Measurements from ENCODE around the gene ABCC12.
A peak's percentile ranks its signal among the peaks of the same experiment; 100 is the strongest.

Gene ABCC12

GRCh38 chr16:48157794-48158193 is 2.0 kb upstream of the ABCC12 start:
- ChIA-PET CTCF (interaction anchor here (0.9 kb wide), 1 partner anchor 16 kb away, joined by 3 read pairs; no protein-coding TSS in a partner anchor), POLR2A (no interaction called here)
- no peak for TF ChIP-seq HDGF (IDR thresholded peaks at IDR 0.05; ENCODE audit: borderline replicate concordance)
- TF ChIP-seq SUZ12 (IDR thresholded peaks at IDR 0.05): no peak
- DNase-seq (ENCODE audit: extremely low spot score): no peak

DNA sequence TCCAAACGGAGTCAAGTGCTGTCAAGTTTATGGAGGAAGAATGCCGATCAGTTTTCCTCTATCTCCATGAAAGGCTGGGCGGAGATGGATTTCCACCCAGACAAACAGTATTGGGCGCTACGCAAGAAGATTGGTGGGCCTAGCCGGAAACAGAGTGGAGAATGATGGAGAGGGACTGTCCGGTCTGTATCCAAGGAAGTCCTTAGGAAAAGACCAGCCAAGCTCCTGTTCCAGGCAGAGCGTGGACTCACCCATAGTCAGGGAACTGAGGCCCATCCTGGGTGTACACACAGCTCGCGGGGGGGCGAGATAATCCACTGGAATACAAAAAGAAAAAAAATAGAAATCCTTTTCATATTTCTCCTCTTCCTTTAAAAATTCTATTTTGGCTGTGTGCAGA is 1.5 kb upstream of the ABCC12 start:
- DNase-seq (ENCODE audit: extremely low spot score): no peak
- TF ChIP-seq PKNOX1 (IDR thresholded peaks at IDR 0.05) (no peak), ZNF384 (IDR thresholded peaks at IDR 0.05) (no peak), CTBP1 (IDR thresholded peaks at IDR 0.05; ENCODE audit: borderline replicate concordance) (no peak), LEF1 (IDR thresholded peaks at IDR 0.05; ENCODE audit: borderline replicate concordance) (no peak), SP1 (IDR thresholded peaks at IDR 0.05) (no peak), FOXM1 (IDR thresholded peaks at IDR 0.05; ENCODE audit: borderline replicate concordance) (no peak), SUZ12 (IDR thresholded peaks at IDR 0.05) (no peak), TARDBP (IDR thresholded peaks at IDR 0.05) (no peak), BHLHE40 (IDR thresholded peaks at IDR 0.05; ENCODE audit: borderline replicate concordance) (no peak), HDGF (IDR thresholded peaks at IDR 0.05; ENCODE audit: borderline replicate concordance) (no peak), FOXA1 (IDR thresholded peaks at IDR 0.05) (no peak), FOXK2 (IDR thresholded peaks at IDR 0.05) (no peak), L3MBTL2 (conservative IDR thresholded peaks at IDR 0.05) (no peak), ARNT (IDR thresholded peaks at IDR 0.05) (no peak), ELF4 (IDR thresholded peaks at IDR 0.05) (no peak), NFRKB (IDR thresholded peaks at IDR 0.05) (no peak)
- ChIA-PET POLR2A (no interaction called here), CTCF (interaction anchor here (0.9 kb wide), 1 partner anchor 17 kb away, joined by 3 read pairs; no protein-coding TSS in a partner anchor)

DNA sequence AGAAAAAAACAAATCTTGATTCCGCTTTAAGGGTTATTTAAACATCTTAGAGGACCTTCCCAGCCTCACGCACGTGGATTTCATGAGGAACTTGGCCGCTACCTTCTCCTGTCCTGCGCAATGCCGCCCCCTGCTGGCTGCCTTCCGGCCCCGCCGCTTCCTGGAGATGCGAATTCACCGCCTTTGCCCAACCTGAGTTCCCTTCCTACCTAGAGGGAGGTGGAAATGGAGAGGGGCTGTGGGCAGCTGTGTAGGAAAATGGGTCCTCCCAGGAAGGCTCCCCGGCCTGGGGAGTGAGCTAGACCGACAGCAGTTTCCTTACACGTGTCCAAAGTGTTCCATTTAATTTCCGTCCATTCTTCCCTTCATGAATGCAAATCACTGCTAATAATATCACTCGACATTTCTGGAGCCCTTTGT is 1.0 kb upstream of the ABCC12 start:
- peak; percentile 78 for DNase-seq (ENCODE audit: extremely low spot score)
- POLR2A ChIA-PET: no interaction called here

DNA sequence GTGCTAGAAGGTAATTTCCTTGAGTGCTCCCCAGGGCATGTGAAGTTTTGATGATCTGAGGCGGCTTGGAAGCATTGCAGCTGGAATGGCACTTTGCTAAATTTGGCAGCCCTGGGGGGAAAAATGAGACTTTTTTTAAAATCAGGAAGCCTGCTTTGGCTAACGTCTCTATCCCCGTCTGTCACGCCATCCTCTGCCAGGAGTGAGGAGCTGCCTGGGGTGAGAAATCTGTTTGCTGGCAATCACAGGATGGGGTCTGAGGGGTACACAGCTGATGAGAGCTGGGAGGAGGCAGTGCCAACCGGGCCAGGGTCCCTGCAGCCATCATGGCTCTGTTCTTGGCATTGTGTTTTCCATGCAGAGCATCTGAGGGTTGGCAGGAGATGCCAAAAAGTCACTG is 2.0 kb downstream of the ABCC12 start:
- no peak for DNase-seq (ENCODE audit: extremely low spot score)
- TF ChIP-seq TARDBP (IDR thresholded peaks at IDR 0.05): no peak
- ChIA-PET CTCF (no interaction called here), POLR2A (no interaction called here)

More for the DNA sequence above, 1.0 kb upstream of the ABCC12 start:
- TF ChIP-seq L3MBTL2 (conservative IDR thresholded peaks at IDR 0.05): peak; percentile 74
- TF ChIP-seq ELF4 (IDR thresholded peaks at IDR 0.05): no peak
- CTCF ChIA-PET: interaction anchor here (0.9 kb wide), 1 partner anchor 17 kb away, joined by 3 read pairs; no protein-coding TSS in a partner anchor

- TF ChIP-seq CTBP1 (IDR thresholded peaks at IDR 0.05; ENCODE audit: borderline replicate concordance): no peak
- no peak for TF ChIP-seq ARNT (IDR thresholded peaks at IDR 0.05)
- TF ChIP-seq SP1 (IDR thresholded peaks at IDR 0.05): no peak
- TF ChIP-seq FOXA1 (IDR thresholded peaks at IDR 0.05): no peak
- no peak for TF ChIP-seq ELF4 (IDR thresholded peaks at IDR 0.05)
- no peak for TF ChIP-seq BHLHE40 (IDR thresholded peaks at IDR 0.05; ENCODE audit: borderline replicate concordance)
- DNase-seq (ENCODE audit: extremely low spot score): no peak
- ChIA-PET POLR2A (no interaction called here), CTCF (no interaction called here)
Observed at GRCh38 chr16:48152226-48152625, 3.6 kb downstream of the ABCC12 start.

DNA sequence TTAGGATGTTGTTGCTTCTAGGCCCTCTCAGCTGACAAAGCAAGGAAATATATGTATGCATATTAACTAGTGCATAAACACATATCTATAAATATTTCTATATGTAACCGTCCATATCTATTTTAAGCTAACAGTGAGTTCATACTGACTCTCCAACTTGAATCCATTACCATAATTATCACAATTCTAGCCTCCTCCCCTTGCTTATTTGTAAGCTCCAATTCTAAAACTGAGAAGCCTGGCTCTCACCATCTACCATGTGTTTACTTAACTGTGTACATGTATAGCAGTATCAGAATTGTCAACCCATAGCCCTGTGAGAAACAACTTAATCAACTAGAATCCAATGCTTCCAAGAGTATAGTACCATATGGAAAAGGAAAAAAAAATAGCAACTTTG is 5.1 kb downstream of the ABCC12 start:
- no peak for TF ChIP-seq ARNT (IDR thresholded peaks at IDR 0.05)
- no peak for TF ChIP-seq FOXM1 (IDR thresholded peaks at IDR 0.05; ENCODE audit: borderline replicate concordance)
- TF ChIP-seq ELF4 (IDR thresholded peaks at IDR 0.05): no peak
- no peak for TF ChIP-seq NFRKB (IDR thresholded peaks at IDR 0.05)
- no peak for TF ChIP-seq L3MBTL2 (conservative IDR thresholded peaks at IDR 0.05)
- TF ChIP-seq FOXA1 (IDR thresholded peaks at IDR 0.05): no peak
- TF ChIP-seq HDGF (IDR thresholded peaks at IDR 0.05; ENCODE audit: borderline replicate concordance): no peak
- TF ChIP-seq SP1 (IDR thresholded peaks at IDR 0.05): no peak
- no peak for DNase-seq (ENCODE audit: extremely low spot score)
- ChIA-PET POLR2A (no interaction called here), CTCF (no interaction called here)

DNA sequence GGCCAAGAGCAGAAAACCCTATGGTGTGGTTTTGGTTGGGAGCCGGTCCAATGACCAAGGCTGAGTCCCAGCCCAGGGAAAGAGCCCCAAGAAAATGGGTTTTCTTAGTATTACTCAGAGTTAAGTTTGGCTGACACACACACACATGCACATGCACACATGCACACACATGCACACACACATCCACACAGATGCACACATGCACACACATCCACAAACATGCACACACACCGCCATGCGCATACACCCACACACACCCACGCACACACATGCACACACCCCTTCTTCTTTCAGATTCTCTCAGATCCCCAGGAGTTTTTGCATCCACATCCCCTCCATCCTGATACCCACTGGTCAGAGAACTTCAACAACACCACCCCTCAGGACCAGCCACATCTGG is 9.1 kb downstream of the ABCC12 start:
- DNase-seq (ENCODE audit: extremely low spot score): no peak
- POLR2A ChIA-PET: no interaction called here
- TF ChIP-seq L3MBTL2 (conservative IDR thresholded peaks at IDR 0.05) (no peak), TARDBP (IDR thresholded peaks at IDR 0.05) (no peak), FOXK2 (IDR thresholded peaks at IDR 0.05) (no peak), ZNF384 (IDR thresholded peaks at IDR 0.05) (no peak), HDGF (IDR thresholded peaks at IDR 0.05; ENCODE audit: borderline replicate concordance) (no peak), SP1 (IDR thresholded peaks at IDR 0.05) (no peak), FOXM1 (IDR thresholded peaks at IDR 0.05; ENCODE audit: borderline replicate concordance) (no peak), ARNT (IDR thresholded peaks at IDR 0.05) (no peak), FOXA1 (IDR thresholded peaks at IDR 0.05) (no peak), ELF4 (IDR thresholded peaks at IDR 0.05) (no peak), LEF1 (IDR thresholded peaks at IDR 0.05; ENCODE audit: borderline replicate concordance) (no peak), CTBP1 (IDR thresholded peaks at IDR 0.05; ENCODE audit: borderline replicate concordance) (no peak), PKNOX1 (IDR thresholded peaks at IDR 0.05) (no peak), SUZ12 (IDR thresholded peaks at IDR 0.05) (no peak), BHLHE40 (IDR thresholded peaks at IDR 0.05; ENCODE audit: borderline replicate concordance) (no peak), NFRKB (IDR thresholded peaks at IDR 0.05) (no peak)
- CTCF ChIA-PET: no interaction called here

DNA sequence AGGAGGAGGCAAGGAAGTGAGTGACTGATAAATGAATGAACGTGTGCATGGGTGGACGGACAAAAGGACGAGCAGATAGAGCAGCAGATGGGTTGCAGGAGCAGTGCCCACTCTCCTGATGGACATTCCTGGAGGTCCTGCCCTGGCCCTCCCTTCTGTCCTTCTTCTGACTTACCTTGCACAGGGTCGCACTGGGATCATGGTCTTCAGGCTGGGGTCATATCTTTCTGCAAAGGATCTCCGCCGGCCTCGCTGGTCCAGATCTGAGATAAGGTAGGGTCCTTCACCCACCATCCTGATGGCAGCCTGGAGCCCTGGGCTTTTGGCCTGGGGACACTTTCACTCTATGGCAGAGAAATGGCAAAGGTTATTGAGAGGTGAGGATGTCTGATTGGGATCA is 9.7 kb downstream of the ABCC12 start:
- DNase-seq (ENCODE audit: extremely low spot score): no peak
- ChIA-PET CTCF (no interaction called here), POLR2A (no interaction called here)
- TF ChIP-seq FOXA1 (IDR thresholded peaks at IDR 0.05): no peak
